ENCODE measurements around the gene FOXC1.

The FOXC1 gene

GRCh38 chr6:1600063-1600763, 9.5 kb upstream of the FOXC1 start:
- no peak for DNase-seq

DNA sequence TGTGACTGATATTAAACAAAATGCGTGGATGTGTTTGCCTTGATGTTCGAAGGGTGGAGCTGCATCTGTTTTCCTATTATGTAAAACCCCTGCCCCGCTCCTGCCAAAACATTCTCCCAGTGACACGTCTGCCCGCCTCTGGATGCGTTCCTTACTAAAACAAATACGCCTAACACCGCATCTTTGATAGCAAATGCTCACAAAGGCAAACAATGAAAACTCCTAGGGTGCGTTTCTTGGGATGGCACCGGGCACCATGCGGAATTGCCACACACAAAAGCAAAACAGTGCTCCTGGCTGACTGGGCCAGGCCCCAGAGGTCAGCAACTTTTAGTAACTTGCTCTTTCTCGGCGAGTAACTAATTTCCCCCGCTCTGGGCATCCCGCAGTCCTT, 9.0 kb upstream of the FOXC1 start:
- no peak for DNase-seq

DNA sequence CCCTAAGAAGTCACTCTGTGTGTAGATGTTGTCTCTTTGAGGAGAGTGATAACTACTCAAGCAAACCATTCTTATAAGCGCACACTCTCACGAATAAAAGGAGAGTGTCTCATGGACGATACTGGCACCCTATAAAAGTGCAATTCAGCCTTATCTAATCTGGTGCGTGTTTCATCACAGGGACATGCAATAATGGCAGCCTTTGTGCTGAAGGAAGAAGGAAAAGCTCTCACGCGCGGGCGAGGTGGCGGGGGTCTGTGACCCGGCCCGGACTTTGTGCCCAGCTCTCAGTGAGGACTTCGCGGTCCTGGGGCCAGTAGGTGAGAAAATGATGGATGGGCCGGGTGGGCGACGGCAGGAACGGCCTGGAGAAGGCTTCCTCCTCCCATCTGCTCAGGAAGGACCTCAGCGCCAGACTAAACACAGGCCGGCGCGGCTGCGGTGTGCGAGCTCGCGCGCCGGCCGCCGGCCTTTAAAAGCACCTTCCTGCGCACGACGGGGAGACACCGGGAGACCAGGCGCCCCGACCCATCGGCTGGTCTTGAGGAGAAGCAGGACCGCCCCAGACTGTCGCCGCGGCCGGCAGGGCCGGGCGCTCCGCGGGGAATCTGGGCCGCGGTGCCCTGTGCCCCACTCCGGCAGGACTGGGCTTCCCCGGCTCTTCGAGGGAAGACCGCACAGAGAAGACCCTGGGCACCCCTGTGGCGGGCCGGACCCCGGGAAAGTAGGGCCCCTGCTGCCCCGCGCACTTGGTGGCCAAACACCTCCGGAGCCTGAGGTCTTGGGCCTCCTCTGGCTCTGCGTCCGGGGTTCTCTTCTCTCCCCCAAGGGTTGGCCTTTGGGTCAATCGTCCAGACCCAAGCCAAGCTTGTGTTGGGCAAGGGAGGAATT, 8.3 kb upstream of the FOXC1 start:
- no peak for DNase-seq

- DNase-seq: no peak
Measured at GRCh38 chr6:1602049-1602713, 7.5 kb upstream of the FOXC1 start.

- DNase-seq: no peak
Measured at GRCh38 chr6:1603708-1604107, 6.0 kb upstream of the FOXC1 start.

DNA sequence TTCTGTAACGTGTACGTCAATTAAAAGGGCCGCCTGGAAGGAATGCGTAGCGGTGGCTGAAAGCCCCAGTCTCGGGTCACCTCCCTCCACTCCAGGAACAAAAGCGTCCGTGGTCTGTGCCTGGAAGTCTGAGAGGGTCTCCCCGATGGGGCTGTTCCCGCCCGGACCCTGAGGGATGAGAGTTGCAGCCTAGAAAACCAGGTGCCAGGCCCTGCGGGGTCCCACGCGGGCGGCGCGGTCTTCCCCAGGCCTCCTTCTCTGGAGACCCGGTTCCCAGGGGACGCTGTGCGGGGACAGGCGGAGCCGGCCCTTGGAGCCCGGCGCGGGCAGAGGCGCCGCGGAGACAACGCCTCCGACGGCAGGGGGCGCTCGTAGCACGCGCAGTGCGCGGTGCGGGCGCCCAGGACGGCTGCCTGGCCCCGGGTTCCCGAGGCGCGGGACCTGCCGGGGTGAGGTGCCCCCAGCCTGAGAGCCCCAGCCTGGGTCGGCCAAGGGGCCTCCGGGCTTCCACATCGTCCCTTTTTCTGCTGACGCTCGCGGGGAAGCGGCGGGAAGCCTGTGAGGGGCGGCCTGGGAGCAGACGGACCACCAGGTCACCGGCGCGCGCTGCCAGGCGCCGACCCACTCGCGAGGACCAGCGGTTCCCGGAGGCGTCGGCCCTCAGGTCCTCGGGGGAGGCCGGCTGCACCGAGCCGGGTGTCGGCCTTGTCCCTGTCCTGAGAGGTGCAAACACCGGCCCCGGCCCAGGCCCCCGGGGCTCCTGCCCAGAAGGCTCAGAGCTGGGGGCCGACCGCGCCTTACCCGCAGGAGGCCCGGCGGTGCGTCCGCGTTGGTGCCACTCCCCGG, 5.3 kb upstream of the FOXC1 start:
- peak; percentile 64 for DNase-seq

- DNase-seq: no peak
Measured at GRCh38 chr6:1605004-1605892, 4.5 kb upstream of the FOXC1 start.

DNA sequence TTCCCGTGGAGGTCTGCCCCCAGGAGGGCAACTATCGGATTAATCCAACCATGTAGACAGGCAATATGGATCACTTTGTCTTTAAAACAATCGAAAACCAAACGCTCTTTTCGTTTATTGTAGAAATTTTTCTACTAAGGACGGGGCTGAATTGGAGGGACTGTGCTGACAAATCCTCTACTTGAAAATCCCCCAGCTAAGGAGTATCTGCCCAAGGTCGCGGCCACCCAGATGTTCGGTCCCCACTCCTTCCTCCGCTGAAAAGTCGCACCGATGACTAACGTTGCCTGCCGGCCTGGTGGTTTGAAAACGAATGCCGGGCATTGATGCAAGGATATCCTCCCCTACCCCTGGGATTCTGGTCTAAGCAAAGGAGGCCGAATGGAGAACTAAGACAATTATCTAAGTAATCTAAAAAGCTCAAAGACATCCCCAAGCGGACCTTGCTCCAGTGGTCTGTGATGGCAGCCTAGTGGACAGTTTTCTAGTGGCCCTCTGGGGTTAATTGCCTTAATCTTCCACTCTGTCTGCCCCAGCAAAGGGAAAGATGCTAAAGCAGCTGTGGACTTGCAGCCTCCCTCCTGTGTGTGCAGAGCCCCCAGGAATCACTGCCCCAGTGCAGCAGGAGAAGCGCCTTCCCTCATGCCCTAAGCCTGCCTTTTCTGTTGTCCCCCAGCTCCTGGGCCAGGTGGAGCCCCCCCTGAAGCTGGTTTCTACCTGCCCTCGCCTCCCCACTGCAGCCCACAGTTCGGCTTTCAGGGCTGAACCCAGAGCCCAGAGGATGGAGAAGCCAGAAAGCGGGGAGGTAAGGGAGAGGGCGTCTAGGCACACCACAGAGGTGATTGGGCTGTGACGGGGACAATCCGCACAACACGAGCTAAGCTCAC, 3.6 kb upstream of the FOXC1 start:
- DNase-seq: no peak

- no peak for DNase-seq
Measured at GRCh38 chr6:1606780-1607515, 2.8 kb upstream of the FOXC1 start.

GRCh38 chr6:1607516-1608221, 2.0 kb upstream of the FOXC1 start:
- DNase-seq: no peak

DNA sequence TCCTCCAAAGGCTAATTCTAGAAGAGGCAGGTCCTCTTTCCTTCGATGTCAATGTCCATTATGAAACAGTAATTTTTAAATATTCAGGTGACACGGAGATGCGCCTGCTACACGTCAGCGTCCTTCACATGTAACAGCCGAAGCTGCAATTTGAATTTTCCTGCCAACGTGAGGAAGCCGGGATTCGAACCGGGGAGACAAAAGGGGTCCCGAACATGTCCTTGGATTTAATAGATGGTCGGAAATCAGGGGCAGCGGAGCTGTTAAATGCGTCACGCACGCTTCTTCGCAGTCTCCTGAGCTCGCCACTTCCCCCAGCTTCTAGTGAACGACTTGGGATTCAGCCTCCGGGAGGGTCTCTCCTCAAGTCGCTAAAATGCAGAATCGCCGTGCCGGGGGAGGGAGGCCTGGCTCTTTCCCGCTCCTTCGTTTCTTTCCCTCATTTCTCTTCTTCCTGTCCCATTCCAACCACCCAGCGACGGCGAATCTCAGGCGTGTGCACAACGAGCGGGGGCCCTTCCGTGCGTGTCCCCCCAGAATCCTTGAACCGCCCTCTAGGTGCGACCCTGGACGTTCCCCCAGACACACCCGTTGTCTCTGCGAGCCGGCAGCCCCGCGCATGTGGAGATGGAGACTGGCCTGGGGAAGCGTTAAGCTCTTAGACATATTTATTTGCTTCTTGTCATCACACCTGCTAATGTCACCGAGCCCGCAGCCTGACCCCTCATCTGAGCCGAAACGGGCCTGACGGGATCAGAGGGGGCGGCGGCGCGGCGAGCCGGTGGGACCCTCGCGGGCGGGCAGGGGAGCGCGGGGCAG, 1.3 kb upstream of the FOXC1 start:
- DNase-seq: no peak

DNA sequence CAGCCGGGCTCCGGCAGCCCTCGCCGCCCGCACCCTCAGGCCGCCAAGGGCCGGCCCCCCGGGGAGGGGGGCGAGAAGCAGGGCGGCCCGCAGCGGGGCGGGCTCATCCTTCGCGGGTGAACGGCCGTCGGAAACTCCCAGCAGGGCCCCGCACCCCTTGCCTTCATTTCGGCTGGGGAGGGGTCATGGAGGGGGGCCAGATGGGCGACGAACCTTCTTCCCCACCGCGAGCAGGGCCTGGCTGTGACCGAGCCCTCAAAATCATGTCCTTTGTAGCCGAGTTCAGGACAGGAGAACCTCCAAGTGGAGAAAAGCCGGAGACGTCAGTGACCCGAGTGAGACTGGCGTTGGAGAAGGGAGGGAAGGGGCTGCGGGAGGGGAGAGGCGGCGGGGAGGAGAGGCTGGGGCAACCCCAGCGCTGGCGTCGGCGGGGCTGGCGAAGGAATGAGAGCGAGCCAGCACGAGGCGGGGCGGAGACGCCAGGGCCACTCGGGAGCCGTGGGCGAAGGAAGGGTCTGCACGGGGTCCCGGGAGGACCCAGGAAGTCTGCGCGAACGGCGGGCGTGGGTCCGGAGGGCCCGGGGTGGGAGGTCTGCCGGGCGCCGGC, 571 bp upstream of the FOXC1 start:
- no peak for DNase-seq

DNA sequence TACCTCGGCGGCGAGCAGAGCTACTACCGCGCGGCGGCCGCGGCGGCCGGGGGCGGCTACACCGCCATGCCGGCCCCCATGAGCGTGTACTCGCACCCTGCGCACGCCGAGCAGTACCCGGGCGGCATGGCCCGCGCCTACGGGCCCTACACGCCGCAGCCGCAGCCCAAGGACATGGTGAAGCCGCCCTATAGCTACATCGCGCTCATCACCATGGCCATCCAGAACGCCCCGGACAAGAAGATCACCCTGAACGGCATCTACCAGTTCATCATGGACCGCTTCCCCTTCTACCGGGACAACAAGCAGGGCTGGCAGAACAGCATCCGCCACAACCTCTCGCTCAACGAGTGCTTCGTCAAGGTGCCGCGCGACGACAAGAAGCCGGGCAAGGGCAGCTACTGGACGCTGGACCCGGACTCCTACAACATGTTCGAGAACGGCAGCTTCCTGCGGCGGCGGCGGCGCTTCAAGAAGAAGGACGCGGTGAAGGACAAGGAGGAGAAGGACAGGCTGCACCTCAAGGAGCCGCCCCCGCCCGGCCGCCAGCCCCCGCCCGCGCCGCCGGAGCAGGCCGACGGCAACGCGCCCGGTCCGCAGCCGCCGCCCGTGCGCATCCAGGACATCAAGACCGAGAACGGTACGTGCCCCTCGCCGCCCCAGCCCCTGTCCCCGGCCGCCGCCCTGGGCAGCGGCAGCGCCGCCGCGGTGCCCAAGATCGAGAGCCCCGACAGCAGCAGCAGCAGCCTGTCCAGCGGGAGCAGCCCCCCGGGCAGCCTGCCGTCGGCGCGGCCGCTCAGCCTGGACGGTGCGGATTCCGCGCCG, 994 bp downstream of the FOXC1 start:
- DNase-seq: no peak

- no peak for DNase-seq
Measured at GRCh38 chr6:1611322-1611571, 1.5 kb downstream of the FOXC1 start.

- DNase-seq: no peak
Measured at GRCh38 chr6:1611572-1612298, 2.0 kb downstream of the FOXC1 start.

GRCh38 chr6:1612299-1612973, 2.7 kb downstream of the FOXC1 start:
- DNase-seq: no peak
